ENCODE data around the gene NIM1K.

GRCh38 chr5:43219120-43219519, 27.1 kb downstream of the NIM1K start:
- TF ChIP-seq POLR2A (IDR thresholded peaks at IDR 0.05) (no peak), CTCF (IDR thresholded peaks at IDR 0.05) (no peak)

Measured in Peyer's patch (tissue), 4 donors.